COLO668 (cell line): ENCODE measurements around the gene INPP4A.
"Not testable (repeated sequence)": the region's sequence is repeated elsewhere in the genome, so short reads cannot be mapped to it uniquely, and the experiment has no call there.

ENCODE experiments used
- DNase-seq: peaks from one replicate; lab custom pipeline; 2025; ENCODE audit not compliant: unreplicated experiment; lab: John Stamatoyannopoulos, UW

Gene INPP4A

DNA sequence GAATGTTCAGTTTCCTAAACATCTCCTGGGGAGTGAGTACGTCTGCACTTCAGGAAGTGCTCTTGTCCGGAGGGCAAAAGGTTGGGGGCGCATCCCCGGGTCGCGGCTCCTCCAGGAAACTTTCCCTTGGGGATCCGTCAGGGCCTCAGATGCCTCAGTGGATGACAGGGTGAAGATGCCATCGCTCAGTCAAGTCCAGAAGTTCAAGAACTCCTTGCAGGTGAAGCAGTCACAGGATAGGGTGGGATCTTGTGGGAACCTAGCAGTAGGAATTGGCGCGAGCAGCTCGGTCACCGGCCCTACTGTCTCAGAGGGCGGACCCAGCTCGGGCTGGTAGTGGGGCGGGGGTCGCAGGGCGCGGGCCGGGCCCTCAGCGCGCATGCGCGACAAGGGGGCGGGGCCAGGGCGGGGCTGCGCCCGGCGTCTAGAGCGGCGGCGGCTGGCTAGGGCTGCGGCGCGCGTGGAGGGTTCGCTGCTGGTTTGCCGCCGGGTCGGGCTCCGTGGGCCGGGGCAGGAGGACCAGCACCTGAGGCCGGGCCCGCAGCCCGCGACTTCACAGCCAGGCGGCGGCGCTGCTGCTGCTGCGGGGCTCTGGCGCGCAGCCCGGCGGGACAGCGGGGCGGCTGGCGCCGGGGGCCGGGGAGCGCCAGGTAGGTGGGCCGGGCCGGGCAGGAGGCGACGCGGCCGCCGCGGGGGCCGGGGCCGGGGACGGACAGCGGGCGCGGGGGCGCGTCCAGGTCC, at the start of gene INPP4A:
Gene INPP4A (plus strand): TSS at position 423 of the 741 bp plus-strand sequence. CDS start 75,191 bp downstream, outside the sequence.
- DNase-seq = peak; percentile 75

DNA sequence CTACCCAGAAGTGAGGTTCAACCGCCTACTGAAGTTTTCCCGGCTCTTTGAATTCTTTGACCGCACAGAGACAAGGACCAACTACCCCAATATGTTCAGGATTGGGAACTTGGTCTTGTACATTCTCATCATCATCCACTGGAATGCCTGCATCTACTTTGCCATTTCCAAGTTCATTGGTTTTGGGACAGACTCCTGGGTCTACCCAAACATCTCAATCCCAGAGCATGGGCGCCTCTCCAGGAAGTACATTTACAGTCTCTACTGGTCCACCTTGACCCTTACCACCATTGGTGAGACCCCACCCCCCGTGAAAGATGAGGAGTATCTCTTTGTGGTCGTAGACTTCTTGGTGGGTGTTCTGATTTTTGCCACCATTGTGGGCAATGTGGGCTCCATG, 48.7 kb upstream of the INPP4A start:
- DNase-seq = no peak

DNA sequence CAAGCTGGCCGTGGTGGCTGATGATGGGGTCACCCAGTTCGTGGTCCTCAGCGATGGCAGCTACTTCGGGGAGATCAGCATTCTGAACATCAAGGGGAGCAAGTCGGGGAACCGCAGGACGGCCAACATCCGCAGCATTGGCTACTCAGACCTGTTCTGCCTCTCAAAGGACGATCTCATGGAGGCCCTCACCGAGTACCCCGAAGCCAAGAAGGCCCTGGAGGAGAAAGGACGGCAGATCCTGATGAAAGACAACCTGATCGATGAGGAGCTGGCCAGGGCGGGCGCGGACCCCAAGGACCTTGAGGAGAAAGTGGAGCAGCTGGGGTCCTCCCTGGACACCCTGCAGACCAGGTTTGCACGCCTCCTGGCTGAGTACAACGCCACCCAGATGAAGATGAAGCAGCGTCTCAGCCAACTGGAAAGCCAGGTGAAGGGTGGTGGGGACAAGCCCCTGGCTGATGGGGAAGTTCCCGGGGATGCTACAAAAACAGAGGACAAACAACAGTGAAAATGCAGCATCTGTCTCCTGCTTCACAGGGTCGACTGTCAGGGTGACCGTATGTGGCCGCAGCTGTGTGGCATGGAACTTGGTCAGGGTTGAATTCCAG, 47.8 kb upstream of the INPP4A start:
- DNase-seq = no peak

DNA sequence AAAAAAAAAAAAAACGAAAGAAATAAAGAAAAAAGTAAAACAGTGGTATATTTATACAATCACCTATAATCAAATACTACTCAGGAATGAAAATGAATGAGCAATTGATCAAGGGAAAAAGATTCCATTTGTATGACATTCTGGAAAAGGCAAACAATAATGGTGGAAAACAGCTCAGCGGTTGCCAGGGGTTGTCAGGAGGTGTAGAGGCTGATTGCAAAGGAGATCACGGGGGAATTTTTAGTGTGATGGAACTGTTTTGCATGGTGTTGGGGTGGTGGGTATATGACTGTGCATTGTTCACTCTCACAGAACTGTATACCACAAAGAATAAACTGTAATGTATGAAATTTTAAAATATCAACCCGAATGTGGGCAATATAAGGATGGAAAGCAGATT, 45.5 kb upstream of the INPP4A start:
- no peak for DNase-seq

DNA sequence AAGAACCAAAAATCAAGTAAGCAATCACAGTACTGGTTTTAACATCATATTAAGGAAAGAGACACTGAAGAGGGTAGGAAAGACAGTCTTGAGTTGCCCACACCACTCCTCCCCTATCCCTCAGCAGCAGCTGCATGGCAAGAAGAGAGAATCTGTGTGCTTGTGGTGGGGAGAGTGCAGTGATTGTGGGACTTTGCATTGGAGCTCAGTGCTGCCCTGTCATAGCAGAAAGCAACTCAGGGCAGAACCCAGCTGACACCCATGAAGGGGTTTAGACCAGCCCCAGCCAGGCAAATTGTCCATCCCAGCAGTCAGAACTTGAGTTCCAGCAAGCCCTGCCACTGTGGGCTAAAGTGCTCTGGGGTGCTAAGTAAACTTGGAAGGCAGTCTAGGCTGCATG, 40.8 kb upstream of the INPP4A start:
- no peak for DNase-seq

DNA sequence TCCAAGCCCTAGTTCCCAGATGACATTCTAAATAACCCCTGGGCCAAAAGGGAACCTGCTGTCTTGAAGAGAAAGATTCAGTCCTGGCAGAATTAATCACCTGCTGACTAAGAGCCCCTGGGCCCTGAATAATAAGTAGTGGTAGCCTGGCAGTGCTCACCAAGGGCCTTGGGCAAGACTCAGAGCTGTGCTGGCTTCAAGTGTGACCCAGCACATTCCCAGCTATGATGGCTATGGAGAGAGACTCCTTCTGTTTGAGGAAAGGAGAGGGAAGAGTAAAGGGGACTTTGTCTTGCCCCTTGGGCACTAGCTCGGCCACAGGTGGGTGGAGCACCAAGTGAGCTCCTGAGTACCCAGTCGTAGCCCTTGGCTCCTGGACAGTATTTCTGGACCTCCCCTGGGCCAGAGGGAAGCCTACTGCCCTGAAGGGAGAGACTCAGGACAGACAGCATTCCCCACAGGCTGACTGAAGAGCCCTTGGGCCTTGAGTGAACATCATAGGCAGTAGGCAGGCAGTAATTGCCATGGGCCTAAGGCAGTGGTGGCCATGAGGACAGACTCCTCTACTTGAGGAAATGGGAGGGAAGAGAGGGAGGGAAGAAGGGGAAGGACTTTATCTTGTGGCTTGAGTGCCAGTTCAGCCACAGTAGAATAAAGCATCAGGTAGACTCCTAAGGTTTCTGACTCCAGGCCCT, 40.0 kb upstream of the INPP4A start:
- no peak for DNase-seq

DNA sequence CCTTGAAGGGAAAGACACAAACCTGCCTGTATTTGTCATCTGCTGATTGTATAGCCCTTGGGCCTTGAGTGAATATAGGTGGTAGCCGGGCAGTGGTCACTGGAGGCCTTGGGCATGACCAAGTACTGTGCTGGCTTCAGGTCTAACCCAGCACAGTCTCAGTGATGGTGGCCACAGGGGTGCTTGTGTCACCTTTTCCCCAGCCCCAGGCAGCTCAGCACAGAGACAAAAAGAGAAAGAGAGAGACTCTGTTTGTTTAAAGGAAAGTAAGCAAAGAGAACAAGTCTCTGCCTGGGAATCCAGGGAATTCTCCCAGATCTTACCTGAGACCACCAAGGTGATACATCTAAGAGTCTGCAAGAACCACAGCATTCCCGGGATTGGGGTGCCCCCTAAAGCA, 39.4 kb upstream of the INPP4A start:
- DNase-seq = no peak

DNA sequence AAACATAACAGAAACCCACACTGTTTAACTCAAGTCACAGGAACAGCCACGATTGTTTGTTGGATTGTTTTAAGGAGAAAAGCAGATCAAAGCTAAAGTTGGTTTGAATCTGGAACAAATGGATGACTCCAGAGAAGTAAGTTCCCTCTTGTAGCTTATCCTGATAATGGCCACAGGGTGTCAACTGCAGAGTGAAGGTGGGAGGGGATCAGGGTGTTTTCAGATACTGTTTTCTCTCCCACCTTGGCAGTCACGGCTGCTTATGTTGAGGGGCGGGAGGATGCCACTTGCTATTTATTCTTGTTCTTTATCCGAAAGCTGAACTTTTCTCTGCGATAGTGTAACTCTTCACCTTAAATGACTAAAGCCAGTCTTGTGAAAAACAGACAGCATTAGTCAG, 36.5 kb upstream of the INPP4A start:
- no peak for DNase-seq

DNA sequence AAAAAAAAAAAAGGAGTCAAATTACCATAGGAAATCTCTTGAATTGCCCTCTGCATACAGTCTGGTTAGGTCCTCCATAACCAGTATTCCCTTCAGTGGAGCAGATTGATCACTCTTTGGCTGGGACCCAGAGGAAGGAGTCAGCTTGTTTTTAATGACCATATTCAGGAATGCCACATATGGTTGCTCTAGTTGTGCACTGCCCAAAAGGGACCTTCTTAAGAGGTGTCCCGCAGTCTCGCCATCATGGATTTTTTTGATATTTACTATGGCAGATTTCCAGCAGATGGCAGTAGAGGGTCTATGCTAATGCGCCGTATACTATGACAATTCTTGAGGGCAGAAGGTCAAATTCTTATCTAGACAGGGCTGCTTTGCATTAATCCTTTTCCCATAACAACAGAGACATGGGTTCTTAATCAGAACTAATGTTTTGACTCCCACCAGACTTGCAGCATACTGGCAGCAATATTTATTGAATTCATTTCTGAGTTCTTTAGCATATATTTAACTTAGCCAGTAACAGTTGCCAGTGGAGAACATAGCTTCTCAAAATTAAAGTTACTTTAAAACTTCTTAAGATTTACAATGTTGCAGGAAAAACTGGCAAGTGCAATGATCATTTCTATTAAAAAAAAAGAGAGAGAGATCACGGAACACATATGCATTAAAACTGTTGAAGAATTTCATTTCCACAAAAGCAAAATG, 31.8 kb upstream of the INPP4A start:
- peak; percentile 33 for DNase-seq

DNA sequence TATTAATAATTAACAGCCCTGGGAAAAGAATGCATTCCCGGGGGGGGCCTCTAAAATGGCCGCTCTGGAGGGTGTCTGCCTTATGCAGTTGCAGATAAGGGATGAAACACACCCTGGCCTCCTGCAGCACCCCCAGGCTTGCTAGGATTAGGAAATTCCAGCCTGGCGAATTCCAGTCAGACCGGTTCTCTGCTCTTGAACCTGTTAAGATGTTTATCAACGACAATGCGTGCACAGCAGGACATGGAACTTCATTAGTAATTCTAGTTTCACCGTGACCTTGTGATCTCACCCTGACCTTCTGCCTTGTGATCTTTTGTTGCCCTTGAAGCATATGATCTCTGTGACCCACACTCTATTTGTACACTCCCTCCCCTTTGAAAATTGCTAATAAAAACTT, 30.4 kb upstream of the INPP4A start:
- DNase-seq = not testable (repeated sequence)

DNA sequence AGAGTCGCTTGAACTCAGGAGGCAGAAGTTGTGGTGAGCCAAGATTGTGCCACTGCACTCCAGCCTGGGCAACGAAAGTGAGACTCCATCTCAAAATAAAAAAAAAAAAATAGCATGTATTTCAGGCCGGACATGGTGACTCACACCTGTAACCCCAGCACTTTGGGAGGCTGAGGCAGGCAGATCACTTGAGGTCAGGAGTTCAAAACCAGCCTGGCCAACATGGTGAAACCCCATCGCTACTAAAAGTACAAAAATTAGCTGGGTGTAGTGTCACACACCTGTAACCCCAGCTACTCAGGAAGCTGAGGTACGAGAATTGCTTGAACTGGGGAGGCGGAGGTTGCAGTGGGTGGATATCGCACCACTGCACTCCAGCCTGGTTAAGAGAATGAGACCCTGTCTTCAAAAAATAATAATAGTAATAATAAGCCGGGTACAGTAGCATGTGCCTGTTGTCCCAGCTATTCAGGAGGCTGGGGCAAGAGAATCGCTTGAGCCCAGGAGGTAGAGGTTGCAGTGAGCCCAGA, 28.9 kb upstream of the INPP4A start:
- DNase-seq = not testable (repeated sequence)

DNA sequence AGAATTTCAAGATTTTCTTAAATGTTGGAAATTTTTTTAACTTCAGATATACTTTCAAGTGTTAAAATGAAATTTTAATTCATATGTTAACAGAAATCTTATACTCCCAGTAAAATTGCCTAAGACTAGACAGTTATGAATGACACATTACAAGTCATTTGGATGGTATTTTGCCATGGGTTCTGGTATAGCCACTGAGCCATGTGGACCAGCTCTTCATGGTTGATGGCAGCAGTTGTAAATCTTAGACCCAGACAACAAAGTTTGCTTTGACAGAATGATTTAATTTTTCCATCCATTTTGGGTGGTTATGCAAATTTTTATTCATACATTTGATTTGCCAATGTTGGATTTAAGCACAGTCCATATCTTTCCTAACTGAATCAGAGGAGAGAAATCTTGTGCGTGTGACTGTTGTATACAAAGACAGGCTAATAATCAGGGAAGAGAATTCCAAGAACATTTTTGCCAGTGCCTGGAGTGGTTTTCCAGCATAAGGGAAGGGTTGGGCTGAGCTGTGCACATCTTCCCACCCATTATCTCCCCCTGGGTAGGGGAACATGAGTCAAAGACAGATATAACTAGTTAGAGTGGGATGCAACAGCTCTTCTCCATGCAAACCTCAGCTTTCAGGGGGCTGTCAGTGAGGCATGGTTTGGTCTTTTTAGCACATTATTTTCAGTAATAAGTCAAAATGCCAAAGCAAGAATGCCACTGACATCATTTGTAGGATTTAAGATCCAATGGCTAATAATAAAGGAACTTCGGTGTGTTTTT, 28.1 kb upstream of the INPP4A start:
- DNase-seq = no peak

DNA sequence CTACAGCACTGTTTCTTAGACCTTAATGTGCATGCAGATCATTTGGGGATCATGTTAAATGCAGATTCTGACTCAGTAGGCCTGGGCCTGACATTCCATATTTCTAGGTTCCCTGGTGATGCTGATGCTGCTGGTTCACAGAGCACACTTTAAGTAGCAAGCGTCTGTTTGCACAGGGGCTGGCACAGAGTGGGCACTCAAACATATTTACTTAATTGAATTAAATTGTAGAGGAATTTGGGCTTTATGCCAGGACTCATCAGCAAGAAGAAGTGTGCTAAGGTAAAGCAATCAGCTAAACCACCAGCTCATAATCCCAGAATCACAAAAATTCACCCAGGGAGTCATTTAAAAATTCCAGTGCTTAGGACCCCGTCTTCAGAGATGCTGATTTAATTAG, 25.1 kb upstream of the INPP4A start:
- no peak for DNase-seq

DNA sequence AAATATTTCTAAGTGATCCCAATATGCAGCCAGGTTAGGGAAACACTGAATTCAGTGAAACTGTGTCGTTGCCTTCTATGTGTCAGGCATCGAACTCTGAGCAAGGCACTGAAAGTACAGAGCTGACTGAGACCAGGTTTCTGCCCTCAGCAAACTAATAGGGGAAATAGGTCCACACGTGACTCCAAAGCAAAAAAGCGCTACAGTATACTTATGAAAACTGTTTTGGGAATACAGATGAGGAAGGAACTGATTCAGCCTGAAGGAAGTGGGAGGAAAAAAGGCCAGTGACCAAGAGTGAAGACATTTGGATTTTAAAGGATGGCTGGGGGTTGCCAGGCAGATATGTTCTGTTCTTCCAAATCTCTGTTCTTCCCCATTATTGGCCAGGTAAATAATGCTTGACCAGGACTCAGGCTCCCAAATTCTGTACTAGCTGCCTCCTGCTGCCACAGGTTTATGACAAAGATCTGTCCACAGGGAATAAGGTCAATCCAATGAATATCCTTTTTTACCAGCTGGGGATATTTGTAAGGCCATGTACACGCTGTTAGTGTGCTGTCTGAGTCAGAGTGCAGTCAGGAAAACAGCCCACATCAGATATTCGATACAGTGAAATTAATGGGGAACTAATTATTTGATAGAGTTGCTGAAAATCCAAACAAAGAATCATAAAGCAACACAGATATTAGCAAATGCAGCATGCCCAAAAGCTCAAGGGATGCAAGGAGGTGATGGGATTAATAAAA, 24.5 kb upstream of the INPP4A start:
- no peak for DNase-seq

DNA sequence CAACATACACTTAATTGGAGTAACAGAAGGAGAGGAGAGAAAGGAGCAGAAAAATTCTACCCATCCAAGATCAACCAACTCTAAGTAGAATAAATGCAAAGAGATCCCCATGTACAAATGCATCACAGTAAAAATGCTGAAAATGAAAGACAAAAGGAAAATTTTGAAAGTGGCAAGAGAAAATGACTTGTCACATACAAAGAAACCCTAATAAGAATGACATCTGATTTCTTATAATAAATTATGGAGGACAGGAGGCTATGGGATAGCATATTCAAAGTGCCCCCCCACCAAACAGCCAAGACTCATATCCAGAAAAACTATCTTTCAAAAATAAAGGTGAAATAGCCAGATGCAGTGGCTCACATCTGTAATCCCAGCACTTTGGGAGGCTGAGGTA, 22.2 kb upstream of the INPP4A start:
- DNase-seq = no peak

DNA sequence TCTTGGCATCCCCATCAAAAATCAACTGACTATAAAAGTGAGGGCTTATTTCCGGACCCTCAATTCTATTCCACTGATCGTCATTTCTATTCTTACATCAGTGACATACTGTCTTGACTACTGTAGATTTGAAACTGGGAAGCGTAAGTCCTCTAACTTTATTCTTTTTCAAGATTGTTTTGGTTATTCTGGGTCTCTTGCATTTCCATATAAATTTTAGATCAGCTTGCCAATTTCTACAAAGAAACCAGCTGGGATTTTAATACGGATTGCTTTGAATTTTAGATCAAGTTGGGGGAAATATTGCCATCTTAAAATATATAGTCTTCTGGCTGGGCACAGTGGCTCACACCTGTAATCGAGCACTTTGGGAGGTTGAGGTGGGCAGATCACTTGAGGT, 17.9 kb upstream of the INPP4A start:
- no peak for DNase-seq

DNA sequence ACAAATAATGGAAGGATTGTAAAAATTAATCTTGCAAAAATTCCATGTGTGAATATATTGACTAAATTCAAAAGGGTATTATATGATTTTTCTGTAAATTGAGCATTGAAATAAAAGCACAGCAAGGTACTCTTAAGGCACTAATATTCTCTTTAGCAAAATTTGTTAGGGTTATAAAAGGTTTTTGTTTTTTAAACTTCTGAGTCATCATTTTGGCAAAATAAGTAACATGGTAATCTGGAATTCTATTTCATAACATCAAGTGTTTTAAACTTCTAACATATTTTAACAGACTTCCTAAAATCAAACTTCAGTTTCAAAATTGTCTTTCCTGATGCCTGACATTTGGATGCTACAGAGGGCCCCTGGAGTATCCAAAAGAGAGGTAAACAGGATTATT, 12.5 kb upstream of the INPP4A start:
- no peak for DNase-seq

DNA sequence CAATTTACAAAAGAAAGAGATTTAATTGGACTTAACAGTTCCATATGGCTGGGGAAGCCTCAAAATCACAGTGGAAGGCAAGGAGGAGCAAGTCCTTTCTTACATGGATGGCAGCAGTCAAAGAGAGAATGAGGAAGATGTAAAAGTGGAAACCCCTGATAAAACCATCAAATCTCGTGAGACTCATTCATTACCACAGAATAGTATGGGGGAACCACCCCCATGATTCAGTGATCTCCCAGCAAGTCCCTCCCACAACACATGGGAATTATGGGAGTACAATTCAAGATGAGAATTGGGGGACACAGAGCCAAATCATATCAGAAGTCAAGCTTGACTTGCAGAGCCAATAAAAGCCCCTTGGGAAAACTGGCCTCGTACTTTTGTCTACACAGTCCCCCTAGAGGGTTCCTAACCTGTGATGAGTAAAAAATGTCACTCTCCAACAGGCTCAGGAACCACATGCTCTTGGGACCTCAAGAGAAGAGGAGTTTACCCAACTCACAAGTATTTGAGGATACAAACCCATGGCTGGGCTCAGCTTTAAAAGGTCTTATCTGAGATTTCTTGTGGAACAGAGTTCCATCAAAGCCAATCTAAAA, 11.2 kb upstream of the INPP4A start:
- DNase-seq = no peak

DNA sequence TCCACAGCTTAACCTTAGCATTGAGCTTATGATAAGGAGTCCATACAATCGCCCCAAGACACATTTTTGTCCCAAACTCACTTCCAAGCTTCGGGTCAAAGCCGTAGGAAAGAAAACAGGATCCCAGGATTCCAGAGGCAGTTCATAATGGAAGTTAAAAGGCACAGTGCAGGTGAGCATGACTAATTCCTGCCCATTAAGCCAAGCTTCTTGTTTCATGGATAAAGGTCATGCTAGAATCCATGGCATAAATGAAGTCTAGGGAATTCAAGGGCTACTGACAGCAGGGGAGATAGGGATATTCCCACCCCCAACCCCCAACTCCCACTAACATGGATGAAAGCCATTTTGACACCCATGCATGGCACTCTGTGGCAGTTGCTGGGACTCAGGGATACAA, 10.2 kb upstream of the INPP4A start:
- DNase-seq = no peak

DNA sequence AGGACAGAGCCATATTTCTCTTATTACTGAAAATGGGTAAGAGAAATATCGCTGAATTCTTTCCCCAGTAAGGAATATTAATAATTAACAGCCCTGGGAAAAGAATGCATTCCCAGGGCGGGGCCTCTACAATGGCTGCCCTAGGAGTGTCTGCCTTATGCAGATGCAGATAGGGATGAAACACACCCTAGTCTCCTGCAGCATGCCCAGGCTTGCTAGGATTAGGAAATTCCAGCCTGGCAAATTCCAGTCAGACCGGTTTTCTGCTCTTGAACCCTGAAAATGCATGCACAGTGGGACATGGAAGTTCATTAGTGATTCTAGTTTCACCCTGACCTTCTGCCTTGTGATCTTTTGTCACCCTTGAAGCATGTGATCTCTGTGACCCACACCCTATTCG, 9.0 kb upstream of the INPP4A start:
- DNase-seq = peak; percentile 27
